Left ventricle myocardium inferior (tissue), 1 donor: ENCODE data around the gene SLC9A3. TPM values are rescaled to one million over a fixed set of nuclear protein-coding genes. Genes with fewer than 3 reads are reported as not detected.

ENCODE experiments used
- DNase-seq: peaks from one replicate; pipeline ENCODE4 v3.0.0-alpha.2; 2020
- H3K27ac ChIP-seq: fragments of 200-600 bp; replicated peaks from 2 replicates; pipeline ENCODE4 v1.8.0; 2021
- H3K27me3 ChIP-seq: fragments of 200-600 bp; 2 replicates; pipeline ENCODE4 v1.8.0; 2021; ENCODE audit warnings: low read depth
- H3K36me3 ChIP-seq: fragments of 200-600 bp; 2 replicates; pipeline ENCODE4 v1.8.0; 2021
- H3K4me1 ChIP-seq: fragments of 200-600 bp; 2 replicates; pipeline ENCODE4 v1.8.0; 2021
- H3K4me3 ChIP-seq: fragments of 200-600 bp; 2 replicates; pipeline ENCODE4 v1.8.0; 2021; ENCODE audit warnings: mild to moderate bottlenecking, moderate library complexity
- H3K9me3 ChIP-seq: fragments of 200-600 bp; replicated peaks from 2 replicates; pipeline ENCODE4 v1.8.0; 2021
- CTCF ChIP-seq: fragments of 200-600 bp; IDR thresholded peaks from 2 replicates; pipeline ENCODE4 v1.8.0; 2021; ENCODE audit warnings: antibody characterized with exemption, mild to moderate bottlenecking, borderline replicate concordance
- intact Hi-C: fragments of 100-400 bp; cut with micrococcal nuclease; formaldehyde crosslinking; loops from one replicate; pipeline ENCODE4 v1.11.0; 2022
- total RNA-seq: library from RNA; stranded (reverse); fragmentation: NEBNext Ultra II Directional; extraction: Animal tissue kit (Norgen Biotek cat#: 25700); gene quantifications from one replicate; pipeline ENCODE4 v1.2.1, GENCODE V29; 2021
- donor health status: DM: no; HTN: yes; CAD: no; lungs with severe emphysema.

The SLC9A3 gene
- total RNA-seq, 1 donor from 2014 or later, result 0.91 TPM

GRCh38 chr5:432201-432927 is 91.9 kb downstream of the SLC9A3 start:
- H3K27ac ChIP-seq, result no peak overlapping the region
- no peaks in the 10 kb centered on the region for H3K9me3 ChIP-seq
- peaks cover 10% of the 10 kb centered on the region for H3K4me1 ChIP-seq
- peaks cover 4% of the 10 kb centered on the region for H3K27me3 ChIP-seq
- intact Hi-C loops, result no loop called here
- no peaks in the 10 kb centered on the region for H3K36me3 ChIP-seq
- no peak overlapping the region for H3K4me3 ChIP-seq
- TF ChIP-seq CTCF, result no peak
- no peak for DNase-seq

GRCh38 chr5:431711-432050 is 92.6 kb downstream of the SLC9A3 start:
- Histone ChIP-seq H3K27me3 (peaks cover 4% of the 10 kb centered on the region), H3K4me3 (no peak overlapping the region), H3K27ac (no peak overlapping the region), H3K4me1 (peaks cover 10% of the 10 kb centered on the region), H3K36me3 (no peaks in the 10 kb centered on the region), H3K9me3 (no peaks in the 10 kb centered on the region)
- DNase-seq, result no peak
- intact Hi-C loops, result no loop called here
- no peak for TF ChIP-seq CTCF

GRCh38 chr5:431001-431710 is 93.1 kb downstream of the SLC9A3 start:
- Histone ChIP-seq H3K36me3 (no peaks in the 10 kb centered on the region), H3K27me3 (peaks cover 4% of the 10 kb centered on the region), H3K4me1 (peaks cover 10% of the 10 kb centered on the region), H3K9me3 (no peaks in the 10 kb centered on the region), H3K4me3 (no peak overlapping the region), H3K27ac (no peak overlapping the region)
- peak; percentile 73 for TF ChIP-seq CTCF
- no peak for DNase-seq
- intact Hi-C loops, result no loop called here

GRCh38 chr5:430214-430925 is 93.9 kb downstream of the SLC9A3 start:
- intact Hi-C loops, result no loop called here

More at GRCh38 chr5:430214-430925, 93.9 kb downstream of the SLC9A3 start:
- Histone ChIP-seq H3K36me3 (no peaks in the 10 kb centered on the region), H3K27me3 (peaks cover 4% of the 10 kb centered on the region), H3K27ac (no peak overlapping the region), H3K9me3 (no peaks in the 10 kb centered on the region), H3K4me1 (peaks cover 10% of the 10 kb centered on the region), H3K4me3 (no peak overlapping the region)
- DNase-seq, result no peak
- no peak for TF ChIP-seq CTCF
